HG03378 (cell line): ENCODE results near the gene SEPTIN12.

Experiments
- ATAC-seq: cut with Tn5 transposase; IDR thresholded peaks from one replicate; pipeline ENCODE4 v1.9.1; 2021; ENCODE audit warnings: mild to moderate bottlenecking, moderate library complexity; ENCODE audit not compliant: unreplicated experiment

SEPTIN12 gene, protein sequence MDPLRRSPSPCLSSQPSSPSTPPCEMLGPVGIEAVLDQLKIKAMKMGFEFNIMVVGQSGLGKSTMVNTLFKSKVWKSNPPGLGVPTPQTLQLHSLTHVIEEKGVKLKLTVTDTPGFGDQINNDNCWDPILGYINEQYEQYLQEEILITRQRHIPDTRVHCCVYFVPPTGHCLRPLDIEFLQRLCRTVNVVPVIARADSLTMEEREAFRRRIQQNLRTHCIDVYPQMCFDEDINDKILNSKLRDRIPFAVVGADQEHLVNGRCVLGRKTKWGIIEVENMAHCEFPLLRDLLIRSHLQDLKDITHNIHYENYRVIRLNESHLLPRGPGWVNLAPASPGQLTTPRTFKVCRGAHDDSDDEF

DNA sequence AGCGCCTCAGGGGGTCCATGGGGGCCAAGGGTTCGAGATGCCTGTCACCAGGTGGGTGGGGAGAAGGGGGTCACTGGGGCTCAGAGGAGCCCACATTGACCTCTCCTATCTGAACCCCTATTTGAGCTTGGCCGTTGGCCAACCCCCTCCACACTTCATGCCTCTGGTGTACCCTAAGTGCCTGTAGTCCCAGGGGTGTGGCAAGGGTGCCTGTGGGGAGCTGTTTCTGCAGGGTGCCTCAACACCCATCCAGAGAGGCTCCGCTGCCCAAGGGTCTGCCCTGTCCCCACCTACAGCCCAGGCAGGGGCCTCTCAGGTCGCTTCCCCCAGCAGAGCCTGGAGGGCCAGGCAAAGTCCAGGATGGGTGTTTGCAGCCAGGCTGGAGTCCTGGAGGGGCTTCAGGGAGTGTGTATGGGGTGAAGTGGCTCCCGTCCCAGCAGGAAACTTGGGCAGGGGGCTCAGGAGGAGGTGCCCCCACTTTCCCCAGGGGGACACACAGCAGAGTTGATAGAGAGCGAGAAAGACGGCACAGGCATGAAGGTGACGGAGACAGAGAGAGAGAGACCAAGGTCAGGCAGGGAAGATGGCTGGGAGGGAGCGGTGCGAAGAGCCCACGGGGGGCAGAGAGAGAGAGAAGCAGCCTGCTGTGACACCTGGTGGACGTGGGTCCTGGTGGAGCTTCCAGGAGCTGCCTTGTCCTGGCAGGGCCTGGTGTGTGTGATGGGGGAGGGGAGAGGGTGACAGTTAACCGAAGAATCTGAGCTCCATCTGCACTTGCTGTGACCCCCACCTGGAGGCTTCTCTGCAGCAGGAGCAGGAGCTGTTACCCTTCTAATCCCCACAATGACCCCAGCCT lies at the start of gene SEPTIN12:
TSS of gene SEPTIN12 (minus strand) at position 719 of the 856 bp plus-strand sequence. CDS start at position 19, 700 bp downstream.
- ATAC-seq = no peak

DNA sequence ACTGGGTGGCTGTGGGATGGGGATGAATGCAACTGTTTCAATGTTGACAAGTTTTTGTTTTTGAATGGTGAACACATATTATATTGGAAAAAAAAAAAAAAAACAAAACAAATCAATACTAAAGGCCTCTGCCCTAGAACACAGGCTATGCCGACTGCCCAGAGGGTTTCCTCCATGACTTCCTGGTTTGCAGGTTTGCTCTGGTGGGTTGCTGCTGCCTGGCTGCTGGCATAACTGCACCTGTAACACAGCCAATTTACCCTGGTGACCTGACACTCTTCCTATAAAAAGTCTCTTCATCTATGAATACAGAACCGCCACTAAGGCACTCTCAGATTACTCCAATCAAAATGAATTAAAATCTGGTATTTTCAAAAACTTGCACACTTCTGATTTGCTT lies 48.6 kb upstream of the SEPTIN12 start:
- ATAC-seq = no peak

DNA sequence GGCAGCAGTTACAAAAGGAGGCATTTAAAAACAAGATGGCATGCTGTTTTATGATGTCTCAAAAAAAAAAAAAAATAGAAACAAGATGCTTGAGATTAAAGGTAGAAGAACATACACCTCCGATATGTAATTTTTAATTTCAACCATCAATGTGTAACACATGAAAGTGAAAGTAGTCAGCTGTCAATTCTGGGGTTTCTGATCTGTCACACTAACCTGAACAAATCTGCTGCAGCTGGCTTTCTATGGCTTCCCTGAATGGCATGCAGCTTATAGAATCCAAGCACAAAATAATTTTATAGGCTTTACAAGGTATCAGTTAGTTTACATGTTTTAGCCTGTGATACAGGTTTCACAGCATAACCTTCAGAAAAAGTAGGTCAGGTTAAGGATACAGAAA lies 45.4 kb upstream of the SEPTIN12 start:
- no peak for ATAC-seq

DNA sequence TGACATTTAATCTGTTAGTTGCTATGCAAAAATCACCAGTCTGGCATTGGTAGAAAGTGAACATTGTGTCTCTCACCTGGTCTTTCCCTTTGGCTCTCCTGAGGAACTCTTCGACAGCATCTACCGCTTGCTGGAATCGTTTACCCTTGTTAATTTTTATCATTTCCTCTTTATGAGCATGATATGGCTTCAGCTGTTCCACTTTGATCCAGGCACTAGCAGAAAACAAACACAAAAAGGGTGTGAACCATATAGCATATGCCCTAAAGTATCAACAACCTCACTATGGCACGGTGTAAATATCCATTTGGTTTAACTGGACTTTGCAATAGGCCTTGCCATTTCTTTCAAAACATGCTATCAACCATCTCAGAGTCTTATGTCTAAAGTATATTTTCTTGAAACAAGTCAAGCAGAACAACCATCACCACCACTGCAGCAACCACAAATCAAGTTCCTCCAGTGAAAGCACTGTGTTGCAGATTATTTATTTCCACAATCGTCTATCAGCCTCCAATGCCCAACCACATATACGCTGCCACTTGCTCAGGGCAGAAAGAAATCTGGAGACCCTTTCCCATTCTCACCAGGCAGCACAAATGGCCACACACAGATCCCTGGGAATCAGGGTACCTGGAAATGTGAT lies 44.7 kb upstream of the SEPTIN12 start:
- no peak for ATAC-seq

DNA sequence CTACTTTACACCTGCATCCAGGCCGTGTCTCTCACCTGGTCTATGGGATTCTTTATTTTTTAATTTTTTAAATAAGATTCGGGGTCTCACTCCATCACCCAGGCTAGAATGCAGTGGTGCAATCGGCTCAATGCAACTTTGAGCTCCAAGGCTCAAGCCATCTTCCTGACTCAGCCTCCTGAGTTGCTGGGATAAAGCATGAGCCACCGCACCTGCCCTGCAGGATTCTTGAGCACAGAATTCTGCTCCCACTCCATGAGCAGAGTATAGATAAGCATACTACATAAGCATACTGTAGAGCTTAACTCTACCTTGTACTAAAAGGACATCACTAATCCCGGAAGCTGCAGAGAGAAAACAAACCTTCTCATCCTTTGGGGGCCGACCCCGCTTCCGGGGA lies 43.5 kb upstream of the SEPTIN12 start:
- ATAC-seq = no peak

DNA sequence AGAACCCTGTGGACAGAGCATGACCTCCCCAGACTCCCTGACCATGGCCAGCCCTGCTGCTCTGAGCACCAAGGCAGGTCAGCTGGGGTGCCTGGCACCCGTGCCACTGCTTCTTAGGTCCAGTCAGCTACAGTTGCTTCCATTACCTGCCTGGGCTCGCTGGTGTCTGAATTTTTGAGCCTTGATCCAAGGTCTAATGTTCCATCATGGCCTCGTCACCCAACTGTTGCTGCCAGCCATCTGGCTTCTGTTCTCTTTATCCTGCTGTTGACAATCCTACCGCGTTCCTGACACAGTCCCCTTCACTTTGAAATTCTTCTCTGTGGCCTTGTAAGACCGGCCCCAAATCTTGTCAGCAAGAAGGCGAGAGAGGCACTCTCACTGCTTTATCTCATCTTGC lies 42.3 kb upstream of the SEPTIN12 start:
- ATAC-seq = no peak

GRCh38 chr16:4828567-4829321 lies 40.6 kb upstream of the SEPTIN12 start:
- ATAC-seq = no peak

DNA sequence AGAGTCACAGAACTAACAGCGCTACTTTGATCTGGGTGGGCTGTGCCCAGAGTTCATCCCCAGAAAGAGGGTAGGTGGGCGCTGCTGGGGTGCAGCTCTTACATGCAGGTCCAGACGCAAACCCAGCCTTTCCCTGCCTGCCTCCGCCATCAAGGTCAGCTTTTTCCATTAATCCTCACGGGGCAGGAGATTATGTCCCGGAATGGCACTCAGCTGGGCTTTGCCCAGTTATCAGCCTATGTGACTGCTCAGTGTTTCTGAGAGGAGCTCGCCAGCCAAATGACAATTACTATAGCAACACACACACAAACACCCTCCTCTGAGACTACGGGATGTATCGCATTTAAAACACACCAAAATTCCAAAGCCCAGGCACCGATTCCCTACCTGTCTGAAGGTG lies 38.8 kb upstream of the SEPTIN12 start:
- ATAC-seq = no peak

DNA sequence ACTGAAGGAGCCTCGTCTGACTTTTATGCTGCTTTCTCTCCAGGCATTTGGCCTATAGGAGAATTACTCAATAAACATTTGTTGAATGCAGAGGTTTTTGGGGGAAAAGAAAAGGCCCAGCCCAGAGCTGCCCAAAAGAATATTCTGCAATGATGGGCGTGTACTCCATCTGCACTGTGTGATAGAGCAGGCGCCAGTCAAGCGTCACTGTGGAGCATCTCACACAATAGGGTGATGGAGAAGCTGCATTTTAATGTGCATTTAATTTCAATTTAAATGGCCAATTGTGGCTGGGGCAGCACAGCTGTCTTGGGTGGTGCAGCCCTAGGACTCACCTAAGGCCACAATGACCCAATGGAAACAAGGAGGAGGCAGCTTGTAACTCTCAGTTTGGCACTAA lies 38.4 kb upstream of the SEPTIN12 start:
- no peak for ATAC-seq

DNA sequence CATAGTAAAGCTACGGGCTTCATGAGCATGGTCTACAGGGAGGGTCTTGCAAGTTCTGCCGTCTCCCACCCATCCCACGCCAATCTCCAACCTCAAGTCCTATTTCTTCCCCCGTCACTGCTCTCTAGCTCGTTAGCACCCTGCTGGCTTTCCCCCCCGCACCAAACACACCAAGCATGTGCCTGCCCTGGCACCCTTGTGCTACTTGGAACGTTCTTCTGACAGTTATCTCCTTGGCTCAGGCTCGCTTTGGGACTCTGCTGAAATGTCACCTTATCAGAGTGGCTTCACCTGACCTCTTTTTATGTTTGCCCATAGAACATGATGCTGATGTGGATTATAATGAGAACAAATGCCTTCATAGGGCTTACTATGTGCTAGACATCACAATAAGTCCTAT lies 37.1 kb upstream of the SEPTIN12 start:
- ATAC-seq = no peak

DNA sequence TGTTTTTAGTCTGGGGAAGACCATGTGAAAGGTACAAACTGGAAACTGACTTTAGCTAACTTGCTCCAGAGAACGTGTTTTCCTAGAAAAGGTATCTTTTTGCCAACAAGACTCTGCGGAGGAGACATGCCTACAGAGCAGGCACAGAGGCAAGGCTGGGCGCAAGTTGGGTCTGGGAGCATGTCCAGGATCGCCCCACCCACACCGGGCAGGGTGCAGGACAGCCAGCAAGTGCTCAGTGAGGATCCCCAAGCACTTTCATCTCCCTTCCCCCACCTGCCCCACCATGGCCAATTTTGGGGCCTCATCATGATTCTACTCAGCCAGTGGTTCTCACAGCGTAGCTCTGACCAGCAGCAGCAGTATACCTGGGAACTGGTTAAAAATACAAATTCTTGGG lies 32.5 kb upstream of the SEPTIN12 start:
- no peak for ATAC-seq

- ATAC-seq = no peak
These were observed 26.5 kb upstream of the SEPTIN12 start for GRCh38 chr16:4814542-4815173.

DNA sequence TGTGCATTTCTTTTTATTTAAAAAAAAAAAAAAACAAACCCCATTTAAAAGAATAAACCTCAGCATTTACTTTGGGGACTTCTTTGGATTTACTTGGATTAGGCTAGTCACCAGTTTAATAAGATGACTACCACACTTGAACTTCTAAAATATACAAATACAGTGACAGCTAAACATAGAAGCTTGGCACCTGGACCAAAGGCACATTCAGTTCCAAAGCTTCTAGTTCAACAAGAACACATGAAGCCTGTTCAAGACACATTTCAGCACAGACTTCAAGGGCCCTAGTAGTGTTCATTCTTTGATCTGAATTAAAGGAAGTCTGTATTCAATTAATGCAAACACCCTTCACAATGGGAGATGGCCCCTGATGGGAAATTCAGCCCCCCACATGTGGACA lies 25.9 kb upstream of the SEPTIN12 start:
- ATAC-seq = no peak

DNA sequence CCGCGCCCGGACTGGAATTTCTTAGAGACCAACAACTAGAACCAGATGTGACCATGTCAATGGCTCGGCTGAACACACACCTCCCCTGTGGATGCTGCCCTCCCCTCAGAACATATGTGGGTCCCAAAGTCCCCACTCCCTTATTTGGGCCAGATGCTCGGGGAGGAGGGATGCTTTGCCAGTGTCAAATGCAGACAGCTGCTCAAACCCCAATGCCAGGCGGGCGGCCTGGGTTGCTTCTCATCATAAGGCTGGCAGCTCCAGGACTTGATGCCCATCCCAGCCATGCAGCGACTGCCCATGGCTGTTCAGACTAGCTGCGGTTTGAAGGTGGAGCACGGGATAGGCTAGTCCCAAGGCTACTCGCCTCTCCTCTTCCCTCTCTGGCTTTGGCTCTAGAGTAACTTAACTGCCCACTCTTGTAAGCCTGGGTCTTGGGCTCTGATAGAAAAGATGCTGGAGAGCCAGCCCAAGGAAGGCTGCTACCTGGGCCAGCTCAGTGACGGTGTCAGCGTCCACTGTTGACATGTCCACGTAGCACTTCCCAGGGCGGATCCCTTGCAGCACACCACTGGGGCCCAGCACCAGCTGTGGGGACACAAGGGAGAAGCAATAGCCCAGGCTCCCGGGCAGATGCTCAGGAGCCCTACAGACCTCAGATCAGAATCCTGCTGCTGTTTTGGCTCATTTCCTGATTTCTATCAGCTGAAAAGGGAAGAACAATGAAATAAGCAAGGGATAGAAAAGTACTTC lies 25.3 kb upstream of the SEPTIN12 start:
- ATAC-seq = no peak

DNA sequence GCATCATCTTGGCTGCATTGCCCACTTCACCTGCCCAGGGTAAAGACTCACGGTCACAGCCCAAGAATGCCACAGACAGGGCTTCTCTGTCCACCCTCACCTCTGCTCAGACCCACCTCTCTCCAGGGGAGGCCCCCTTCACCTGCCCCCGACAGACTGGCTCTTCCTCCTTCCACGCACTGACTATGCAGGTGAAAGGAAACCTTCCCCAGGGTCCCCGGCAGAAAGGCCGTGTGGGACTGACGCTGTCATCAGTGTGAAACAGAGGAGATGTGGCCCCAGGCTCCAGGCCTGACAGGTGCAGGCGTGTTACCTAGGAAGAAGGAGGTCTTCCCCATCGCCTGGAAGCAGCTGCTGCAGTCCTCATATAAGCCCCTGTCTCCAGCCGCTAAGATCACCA lies 23.6 kb upstream of the SEPTIN12 start:
- ATAC-seq = no peak

DNA sequence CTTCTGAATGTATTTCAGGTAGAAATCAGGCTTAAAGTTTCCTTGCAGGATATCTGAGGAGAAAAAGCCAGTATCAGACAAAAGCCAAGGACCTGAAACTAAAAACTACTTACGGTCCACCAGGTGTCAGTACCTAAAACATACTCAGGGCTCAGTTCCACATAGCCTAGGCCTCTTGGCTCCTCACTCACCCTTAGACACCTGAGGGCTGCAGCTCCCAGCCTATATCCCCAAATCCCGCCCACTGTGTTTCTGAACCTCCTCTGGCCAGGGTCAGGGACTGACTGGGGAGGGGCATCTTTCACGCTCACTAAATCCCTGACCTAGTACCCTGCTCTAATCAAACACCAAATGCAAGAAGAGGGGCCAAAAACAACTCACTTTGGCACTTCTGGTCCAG lies 23.1 kb upstream of the SEPTIN12 start:
- no peak for ATAC-seq

- no peak for ATAC-seq
These were observed 18.1 kb upstream of the SEPTIN12 start for GRCh38 chr16:4806280-4806679.

- ATAC-seq = no peak
These were observed 17.1 kb upstream of the SEPTIN12 start for GRCh38 chr16:4805231-4805630.

DNA sequence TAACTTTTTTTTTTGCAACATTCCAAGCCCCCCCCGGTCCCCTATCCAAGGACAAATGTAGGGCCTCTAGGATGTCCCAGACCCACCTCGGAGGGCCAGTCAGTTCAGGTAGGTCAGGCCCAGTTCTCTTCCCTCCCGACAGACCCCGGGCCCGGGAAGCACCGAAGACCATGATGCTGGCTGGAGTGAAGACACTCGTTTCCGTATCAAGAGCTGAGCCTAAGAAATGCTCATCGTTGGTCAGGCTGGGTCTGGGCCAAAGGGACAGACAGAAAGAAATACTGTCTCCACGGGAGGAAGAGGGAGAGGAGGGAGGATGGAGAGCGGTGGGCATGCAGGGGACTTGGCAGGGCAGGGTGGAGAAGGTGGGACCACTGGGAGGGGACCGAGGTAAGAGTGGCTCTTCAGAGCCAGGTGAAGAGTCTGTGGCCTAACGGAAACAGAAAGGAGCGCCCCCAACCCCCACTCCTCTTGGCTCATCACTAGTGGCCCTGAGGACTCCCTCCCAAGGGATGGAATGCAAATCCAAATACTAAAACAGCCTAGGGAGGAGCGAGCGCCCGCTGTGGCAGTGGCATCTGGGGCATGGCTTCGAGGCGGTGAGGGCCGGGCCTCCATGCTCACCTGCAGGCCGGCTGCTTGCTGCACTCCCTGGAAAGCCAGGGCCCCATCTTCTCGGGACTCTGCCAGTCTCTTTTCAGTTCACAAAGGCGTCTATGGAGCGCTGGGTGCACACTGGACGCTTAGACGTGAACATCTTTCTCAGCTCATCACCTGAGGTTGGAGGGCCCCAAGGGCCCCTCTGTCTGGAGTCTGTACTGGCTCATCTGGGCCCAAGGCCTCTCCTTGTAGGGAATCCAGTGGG lies 16.0 kb upstream of the SEPTIN12 start:
- ATAC-seq = no peak
